HG03175 (cell line): ENCODE results near the gene CA5A.

Experiments used
- ATAC-seq: cut with Tn5 transposase; IDR thresholded peaks from one replicate; pipeline ENCODE4 v1.9.1; 2021; ENCODE audit warnings: mild to moderate bottlenecking, moderate library complexity; ENCODE audit not compliant: unreplicated experiment

Gene CA5A

GRCh38 chr16:87964049-87964659 lies 27.8 kb upstream of the CA5A start:
- ATAC-seq = no peak

GRCh38 chr16:87963400-87963799 lies 27.1 kb upstream of the CA5A start:
- ATAC-seq = no peak

- no peak for ATAC-seq
Observed at GRCh38 chr16:87961623-87962022, 25.3 kb upstream of the CA5A start.

- ATAC-seq = no peak
Observed at GRCh38 chr16:87960852-87961251, 24.5 kb upstream of the CA5A start.

GRCh38 chr16:87960296-87960695 lies 24.0 kb upstream of the CA5A start:
- no peak for ATAC-seq

- no peak for ATAC-seq
Observed at GRCh38 chr16:87959391-87959990, 23.2 kb upstream of the CA5A start.

GRCh38 chr16:87958632-87959031 lies 22.3 kb upstream of the CA5A start:
- no peak for ATAC-seq

GRCh38 chr16:87957296-87958094 lies 21.2 kb upstream of the CA5A start:
- no peak for ATAC-seq

GRCh38 chr16:87956365-87957231 lies 20.3 kb upstream of the CA5A start:
- ATAC-seq = no peak

GRCh38 chr16:87956098-87956364 lies 19.7 kb upstream of the CA5A start:
- no peak for ATAC-seq

- ATAC-seq = no peak
Observed at GRCh38 chr16:87955302-87956097, 19.2 kb upstream of the CA5A start.

- no peak for ATAC-seq
Observed at GRCh38 chr16:87954826-87955225, 18.5 kb upstream of the CA5A start.

- ATAC-seq = no peak
Observed at GRCh38 chr16:87954361-87954760, 18.0 kb upstream of the CA5A start.

- no peak for ATAC-seq
Observed at GRCh38 chr16:87953308-87954215, 17.2 kb upstream of the CA5A start.

- no peak for ATAC-seq
Observed at GRCh38 chr16:87952751-87953150, 16.4 kb upstream of the CA5A start.

GRCh38 chr16:87951552-87952538 lies 15.5 kb upstream of the CA5A start:
- peak; percentile 4 for ATAC-seq

- ATAC-seq = peak; percentile 88
Observed at GRCh38 chr16:87950765-87951551, 14.6 kb upstream of the CA5A start, which contains the start of gene BANP. TSS of gene BANP (plus strand) at chr16:87951434. CDS start at chr16:87975116, 23,682 bp downstream.
